Superior temporal gyrus (tissue), 1 donor: ENCODE results near the gene PTGDR2.

Experiments
- DNase-seq: peaks from one replicate; pipeline ENCODE4 v3.0.0-alpha.2; 2016; ENCODE audit errors: extremely low spot score

The PTGDR2 gene

DNA sequence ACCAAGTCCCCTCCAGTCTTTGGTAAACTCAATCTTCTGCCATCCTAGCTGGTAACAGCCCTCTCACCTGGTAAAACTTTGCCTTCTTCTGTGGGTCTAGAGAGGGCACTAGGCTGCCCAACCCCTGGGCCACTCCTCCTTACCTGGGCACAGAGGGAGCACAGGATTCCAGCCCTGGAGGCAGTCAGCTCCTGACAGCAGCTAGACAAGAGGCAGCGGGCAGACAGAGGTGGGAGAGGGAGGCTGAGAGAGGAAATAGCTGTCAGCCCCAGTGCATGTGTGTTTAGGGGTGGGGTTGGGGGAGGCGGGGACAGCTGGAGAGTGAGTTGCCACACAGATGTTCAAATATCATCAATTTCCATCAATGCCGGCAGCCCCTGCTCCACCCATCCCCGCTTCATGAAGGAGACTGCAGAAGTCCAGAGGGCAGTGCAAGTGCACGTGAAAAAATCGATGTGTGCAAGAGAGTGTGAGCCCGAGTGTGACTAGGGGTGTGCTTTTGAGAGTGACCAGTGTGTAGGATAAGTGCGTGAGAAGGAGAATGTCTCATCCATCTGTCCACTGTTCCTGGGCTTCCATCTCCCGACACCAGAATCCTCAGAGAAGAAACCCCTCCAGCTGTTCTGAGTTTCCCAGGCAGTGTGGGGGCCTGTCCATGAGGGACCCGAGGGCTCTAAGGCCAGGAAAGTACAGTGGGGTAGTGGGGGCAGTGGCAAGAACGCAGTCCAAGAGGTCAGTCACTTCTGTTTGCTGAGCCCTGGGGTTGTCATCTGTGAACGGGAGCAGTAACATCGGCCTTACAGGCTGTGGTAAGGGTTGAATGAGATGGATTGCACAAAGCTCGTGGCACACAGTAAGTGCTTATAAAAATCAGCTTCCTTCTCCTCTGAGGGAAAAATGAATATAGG lies at the start of gene PTGDR2:
Gene PTGDR2, minus strand, starts transcription at position 225 of the 908 bp plus-strand sequence. CDS start 2,228 bp downstream, outside the sequence.
- DNase-seq, result no peak

- no peak for DNase-seq
These were observed 49.3 kb upstream of the PTGDR2 start for GRCh38 chr11:60905047-60905446.

DNA sequence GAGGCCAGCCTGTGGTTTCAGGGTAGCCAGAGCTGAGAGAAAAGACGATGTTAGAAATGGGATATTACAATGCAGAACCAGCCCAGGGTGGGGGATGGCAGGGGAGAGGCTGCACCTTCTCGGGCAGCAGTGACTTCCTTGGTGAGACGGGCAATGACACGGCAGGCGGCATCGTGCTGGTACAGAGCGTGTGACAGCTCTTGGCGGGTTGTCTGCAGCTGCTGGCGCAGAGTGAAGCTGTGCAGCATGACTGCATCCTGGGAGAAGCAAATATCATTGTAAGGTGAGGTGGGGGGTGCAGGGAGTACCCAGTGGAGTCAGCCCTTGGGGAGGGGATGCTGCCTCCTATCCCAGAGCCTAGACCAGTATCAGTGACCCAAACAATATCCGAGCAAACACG lies 46.9 kb upstream of the PTGDR2 start:
- peak; percentile 8 for DNase-seq

DNA sequence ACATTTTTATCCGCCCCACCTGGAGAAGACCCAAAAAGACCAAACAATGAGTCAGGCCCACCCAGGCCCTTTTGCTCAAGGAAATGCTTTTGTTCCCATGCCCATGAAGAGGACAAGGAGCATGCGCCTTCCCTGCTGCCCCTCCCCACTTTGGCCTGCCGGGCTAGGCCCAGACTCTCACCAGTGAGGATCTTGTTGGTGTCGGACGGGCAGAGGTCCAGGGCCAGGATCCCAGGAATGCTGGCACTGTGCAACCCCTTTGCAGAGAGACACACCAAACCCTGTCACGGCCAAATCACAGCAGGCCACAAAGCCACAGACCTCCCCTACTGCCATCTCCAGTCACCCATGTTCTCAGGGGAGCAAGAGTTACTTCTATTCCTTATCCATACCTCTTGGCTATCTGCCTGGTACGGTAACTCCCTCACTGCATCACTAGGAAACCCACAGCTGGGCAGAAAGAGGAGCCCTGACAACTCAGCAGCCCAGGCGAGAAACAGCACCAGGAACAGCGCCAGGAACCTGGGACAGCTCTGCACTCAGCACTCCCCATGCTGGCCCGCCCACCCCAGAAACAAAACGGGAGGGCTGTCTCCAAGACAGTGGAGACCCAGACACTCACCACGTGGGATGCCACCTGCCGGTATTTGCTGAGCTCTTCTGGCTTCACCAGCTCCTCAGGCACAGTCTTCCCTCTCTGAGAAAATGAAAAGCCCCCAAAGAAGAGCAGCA lies 45.1 kb upstream of the PTGDR2 start:
- DNase-seq, result peak; percentile 53

DNA sequence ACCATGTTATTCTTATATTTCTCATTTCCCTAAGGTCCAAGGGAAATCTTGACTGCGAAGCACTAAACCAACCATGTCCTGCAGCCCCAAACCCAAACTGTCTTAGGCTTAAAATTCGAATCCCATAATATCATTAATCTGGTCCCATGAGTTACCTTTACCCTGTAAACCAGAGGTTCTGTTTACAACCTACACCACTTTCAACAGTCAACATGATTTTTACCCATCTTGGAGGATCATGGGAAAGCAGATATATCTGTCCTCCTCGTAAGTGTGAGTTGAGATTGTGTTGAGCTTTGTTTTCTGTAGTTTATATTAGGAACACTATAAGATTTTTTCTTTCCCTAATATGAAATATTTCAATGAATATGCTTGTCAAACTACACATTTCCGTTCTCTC lies 44.2 kb upstream of the PTGDR2 start:
- no peak for DNase-seq

- peak; percentile 85 for DNase-seq
These were observed 43.5 kb upstream of the PTGDR2 start for GRCh38 chr11:60899046-60899936.

DNA sequence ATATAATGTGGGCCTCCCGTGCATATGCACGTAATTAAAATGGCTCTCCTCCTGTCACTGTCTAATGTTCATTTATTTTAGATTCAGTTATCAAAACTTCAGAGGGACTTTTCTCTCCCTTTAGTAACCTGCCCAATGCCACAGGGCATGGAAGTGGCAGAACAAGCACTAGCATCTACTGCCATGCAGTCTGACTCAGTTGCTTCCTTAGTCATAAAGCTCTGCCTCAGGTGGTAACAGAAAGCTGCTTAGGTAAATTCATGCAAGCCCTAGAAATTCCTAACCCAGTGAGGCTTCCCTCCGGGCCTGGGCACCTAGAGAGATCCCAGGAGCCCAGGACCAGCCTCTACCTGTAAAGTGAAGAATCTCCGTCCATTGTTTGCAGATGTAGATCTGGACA lies 41.7 kb upstream of the PTGDR2 start:
- no peak for DNase-seq

DNA sequence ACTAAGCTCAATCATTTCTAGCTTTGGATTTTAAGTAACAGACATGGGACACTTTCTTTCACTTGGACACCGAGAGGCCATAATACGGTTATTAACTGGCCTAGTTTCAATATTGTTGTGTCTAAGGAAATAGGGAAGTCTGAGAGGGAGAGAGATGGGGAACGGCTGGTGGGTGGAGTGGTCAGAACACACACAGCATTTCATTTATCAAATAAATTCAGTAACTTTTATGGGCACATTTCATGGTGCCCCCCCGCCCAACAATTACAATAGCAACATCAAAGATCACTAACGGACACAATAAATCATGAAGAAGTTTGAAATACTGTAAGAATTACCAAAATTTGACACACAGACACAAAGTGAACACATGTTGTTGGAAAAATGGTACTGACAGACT lies 39.9 kb upstream of the PTGDR2 start:
- DNase-seq, result no peak

DNA sequence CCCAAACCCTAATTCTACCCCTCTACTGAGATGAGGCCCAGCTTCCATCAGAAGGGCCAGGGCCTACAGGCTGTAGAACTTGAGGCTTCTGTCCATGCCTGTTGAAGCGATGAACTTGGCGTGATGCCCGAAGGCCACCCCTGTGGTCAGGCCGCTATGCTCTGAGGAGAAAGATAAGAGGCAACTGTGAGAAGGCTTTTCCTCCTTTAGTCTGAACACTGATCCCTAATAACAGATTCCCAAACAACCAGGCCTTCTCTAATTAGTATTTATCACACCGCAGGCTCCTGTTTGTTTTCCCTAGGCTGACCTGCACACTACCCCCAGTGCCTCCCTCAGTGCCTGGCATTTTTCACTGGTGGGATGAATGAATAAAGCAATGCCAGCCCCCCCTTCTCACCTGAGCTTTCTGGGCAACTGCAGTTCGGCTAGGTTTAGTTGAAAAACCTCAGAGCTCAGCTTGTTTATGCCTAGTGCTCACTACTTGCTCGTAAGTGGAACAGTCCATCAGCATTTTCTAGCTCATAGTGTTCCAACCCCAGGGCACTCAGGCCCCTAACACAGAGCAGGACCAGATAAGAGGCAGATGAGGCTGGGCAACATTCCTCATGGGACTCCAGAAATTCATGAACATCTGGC lies 35.5 kb upstream of the PTGDR2 start:
- no peak for DNase-seq

DNA sequence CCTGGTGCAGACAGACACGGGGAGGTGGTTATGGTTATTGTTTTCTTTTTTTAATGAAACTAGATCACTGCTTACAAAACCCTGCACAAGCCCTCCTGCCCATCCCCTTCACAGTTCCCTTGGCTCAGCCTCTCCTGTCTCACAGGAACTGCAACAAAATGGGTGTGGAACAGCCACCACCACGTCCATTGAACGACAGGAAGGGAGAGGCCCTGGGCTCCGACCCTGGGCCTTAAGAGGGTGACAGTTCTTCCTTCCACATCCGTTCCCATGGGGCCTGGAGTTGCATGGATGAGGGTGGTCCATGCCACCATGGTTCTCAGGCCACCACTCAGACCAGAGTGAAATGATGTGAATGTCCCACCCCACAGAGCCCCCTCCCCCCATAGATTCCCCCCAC lies 34.9 kb upstream of the PTGDR2 start:
- DNase-seq, result no peak

DNA sequence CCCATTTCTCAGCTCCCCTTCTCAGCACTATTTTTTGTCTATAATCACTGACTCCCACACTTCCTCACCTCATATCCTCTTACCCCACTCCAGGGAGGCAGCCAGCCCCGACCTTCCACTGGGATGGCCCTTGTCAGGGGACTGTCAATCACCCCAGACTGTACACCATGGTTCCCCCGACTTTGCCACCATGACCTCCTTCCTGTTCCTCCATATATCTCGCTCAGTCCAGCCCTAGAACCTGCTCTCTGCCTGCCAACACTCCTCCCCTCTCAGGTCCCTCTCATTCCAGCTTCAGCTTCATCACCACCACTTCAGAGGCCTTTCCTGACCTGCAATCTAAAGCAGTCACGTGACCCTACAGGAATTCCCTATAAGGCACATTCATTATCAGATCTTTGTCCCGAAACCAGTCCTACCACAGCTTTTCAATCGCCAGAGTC lies 34.1 kb upstream of the PTGDR2 start:
- no peak for DNase-seq

- DNase-seq, result peak; percentile 43
These were observed 31.8 kb upstream of the PTGDR2 start for GRCh38 chr11:60887556-60887955.

GRCh38 chr11:60880643-60881282 lies 25.0 kb upstream of the PTGDR2 start:
- DNase-seq, result no peak

DNA sequence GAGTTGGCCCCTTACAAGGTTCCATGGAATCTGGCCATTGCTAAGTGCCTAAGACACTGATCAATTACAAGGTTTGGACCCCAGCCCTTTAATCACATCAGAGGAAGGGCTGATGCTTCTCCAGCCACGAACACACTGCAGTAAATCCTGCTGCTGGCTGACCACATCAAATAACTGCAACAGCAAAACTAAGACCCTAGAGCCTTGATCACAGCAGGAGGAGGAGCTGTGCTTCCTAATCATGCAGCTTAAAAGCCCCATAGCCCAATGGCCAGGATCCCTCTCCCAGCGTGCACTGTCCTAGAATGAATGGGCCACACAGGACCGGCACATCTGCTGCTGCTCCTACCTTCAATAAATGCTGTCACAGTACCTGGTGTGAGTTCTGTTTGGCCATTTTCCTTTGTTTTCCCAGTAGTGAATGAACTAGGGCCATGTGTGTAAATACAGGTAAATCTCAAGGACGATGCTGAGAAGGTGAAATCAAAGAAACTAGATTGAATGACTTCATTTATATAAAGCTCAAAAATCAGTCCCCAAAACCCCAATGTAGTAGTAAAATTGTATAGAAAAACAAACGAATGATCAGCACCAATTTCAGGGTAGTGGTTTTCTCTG lies 24.3 kb upstream of the PTGDR2 start:
- no peak for DNase-seq

GRCh38 chr11:60879104-60879503 lies 23.4 kb upstream of the PTGDR2 start:
- DNase-seq, result no peak

DNA sequence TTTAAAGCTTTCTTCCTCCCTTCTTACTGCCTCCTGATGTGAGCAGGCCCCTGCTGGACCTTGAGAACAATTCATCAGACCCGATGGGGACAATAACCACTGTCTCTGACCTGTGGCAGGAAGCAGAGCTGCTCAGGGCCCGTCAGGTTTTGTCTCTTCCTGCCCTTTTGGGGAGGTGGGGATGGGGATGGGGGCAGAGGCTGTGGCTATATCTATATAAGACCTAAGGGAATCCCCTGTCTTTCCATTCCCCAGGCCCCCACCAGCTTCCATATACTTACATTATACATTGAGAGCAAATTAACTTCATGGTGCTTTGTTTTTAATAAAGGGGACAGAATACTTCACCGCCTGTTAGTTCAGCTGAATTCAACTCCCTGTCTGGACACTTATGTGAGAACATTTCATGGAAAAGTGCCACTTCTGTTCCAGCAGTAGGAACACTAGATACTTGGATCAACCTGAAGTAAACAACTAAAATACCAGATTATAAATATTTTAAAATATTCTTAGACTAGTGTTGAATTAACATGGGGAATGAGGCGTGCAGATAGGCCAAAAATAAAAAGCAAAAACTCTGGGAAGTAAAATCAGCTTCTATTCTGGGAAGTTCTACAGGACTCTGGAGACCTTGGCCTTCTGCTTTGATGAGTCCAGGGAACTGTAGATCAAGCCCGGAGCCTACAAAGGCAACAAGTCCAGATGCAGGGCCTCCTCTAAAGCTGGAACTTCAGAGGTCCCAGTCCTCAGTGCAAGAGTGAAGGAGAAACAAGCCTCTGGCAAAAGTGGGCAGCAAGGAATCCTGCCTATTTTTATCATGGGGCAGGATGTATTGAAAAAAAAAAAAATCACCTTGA lies 22.7 kb upstream of the PTGDR2 start:
- DNase-seq, result no peak

DNA sequence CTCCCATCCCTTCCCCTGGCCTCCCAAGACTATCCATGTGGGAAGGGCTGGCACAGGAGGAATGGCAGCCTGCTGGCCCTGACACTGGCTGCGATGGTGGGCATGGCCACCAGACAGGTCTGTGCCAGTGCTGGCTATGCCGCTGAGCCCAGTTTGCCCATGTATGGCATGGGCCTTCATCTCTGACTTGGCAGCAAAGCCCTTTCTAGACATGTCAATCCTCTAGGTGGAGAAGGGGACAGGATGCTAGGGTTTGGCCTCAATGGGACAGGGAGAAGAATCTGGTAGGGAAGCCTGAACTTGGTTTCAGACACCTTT lies 20.4 kb upstream of the PTGDR2 start:
- DNase-seq, result no peak

DNA sequence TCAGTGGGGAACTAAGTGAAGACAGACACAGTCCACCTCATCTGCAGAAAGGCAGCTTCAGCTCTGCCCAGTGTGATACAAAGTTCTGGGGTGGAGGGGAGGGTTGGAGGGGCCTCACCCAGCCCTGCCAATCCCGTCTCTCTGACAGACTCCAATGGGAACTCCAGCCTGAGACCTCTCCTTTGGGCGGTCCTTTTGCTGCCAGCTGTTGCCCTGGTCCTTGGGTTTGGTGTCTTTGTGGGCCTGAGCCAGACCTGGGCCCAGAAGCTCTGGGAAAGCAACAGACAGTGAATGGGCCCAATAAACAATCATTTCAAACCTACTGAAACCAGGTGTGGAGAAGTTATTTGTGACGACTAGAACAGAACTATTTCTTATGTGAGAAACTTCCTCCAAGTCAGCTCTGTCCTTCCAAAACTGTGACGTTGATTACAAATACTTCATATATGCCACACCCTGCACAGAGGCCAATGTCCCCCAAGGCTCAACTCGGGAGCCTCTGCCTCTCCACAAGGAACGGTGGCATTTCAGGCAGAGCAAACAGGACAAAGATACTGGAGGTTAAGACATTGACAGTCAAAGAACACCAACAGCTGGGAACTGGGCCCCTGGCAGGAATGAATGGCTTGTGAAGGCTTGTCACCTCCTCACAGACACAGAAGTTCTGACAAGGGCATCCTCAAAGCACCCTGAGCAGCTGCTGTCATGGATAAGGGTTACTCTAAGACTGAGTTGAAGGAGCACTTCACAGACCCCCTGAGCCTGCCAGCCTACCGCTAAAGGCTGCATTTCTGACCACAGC lies 19.8 kb upstream of the PTGDR2 start:
- no peak for DNase-seq
